ENCODE results near the gene PRSS33.

Gene PRSS33

GRCh38 chr16:2761886-2762583 lies 25.3 kb downstream of the PRSS33 start:
- no peak for DNase-seq (ENCODE audit: low read depth)

- no peak for DNase-seq (ENCODE audit: low read depth)
Observed at GRCh38 chr16:2761472-2761871, 25.9 kb downstream of the PRSS33 start.

- no peak for DNase-seq (ENCODE audit: low read depth)
Observed at GRCh38 chr16:2757344-2757743, 30.0 kb downstream of the PRSS33 start.

- DNase-seq (ENCODE audit: low read depth), result no peak
Observed at GRCh38 chr16:2756288-2757015, 30.9 kb downstream of the PRSS33 start.

GRCh38 chr16:2755158-2755557 lies 32.2 kb downstream of the PRSS33 start:
- no peak for DNase-seq (ENCODE audit: low read depth)

- DNase-seq (ENCODE audit: low read depth), result peak; percentile 29
Observed at GRCh38 chr16:2753733-2754020, 33.7 kb downstream of the PRSS33 start.

- peak; percentile 83 for DNase-seq (ENCODE audit: low read depth)
Observed at GRCh38 chr16:2752850-2753732, 34.3 kb downstream of the PRSS33 start.

GRCh38 chr16:2752035-2752849 lies 35.1 kb downstream of the PRSS33 start, which contains the start of gene SRRM2:
TSS of gene SRRM2 (plus strand) at chr16:2752638. CDS start at chr16:2756365, 3,727 bp downstream.
- peak; percentile 95 for DNase-seq (ENCODE audit: low read depth)

- no peak for DNase-seq (ENCODE audit: low read depth)
Observed at GRCh38 chr16:2751577-2752034, 35.8 kb downstream of the PRSS33 start.

GRCh38 chr16:2749936-2750335 lies 37.4 kb downstream of the PRSS33 start:
- DNase-seq (ENCODE audit: low read depth), result no peak

GRCh38 chr16:2749476-2749875 lies 37.9 kb downstream of the PRSS33 start:
- no peak for DNase-seq (ENCODE audit: low read depth)

GRCh38 chr16:2748757-2749455 lies 38.5 kb downstream of the PRSS33 start:
- DNase-seq (ENCODE audit: low read depth), result no peak

GRCh38 chr16:2745961-2746360 lies 41.4 kb downstream of the PRSS33 start:
- DNase-seq (ENCODE audit: low read depth), result no peak

- DNase-seq (ENCODE audit: low read depth), result no peak
Observed at GRCh38 chr16:2745116-2745890, 42.1 kb downstream of the PRSS33 start.

GRCh38 chr16:2744711-2745110 lies 42.6 kb downstream of the PRSS33 start:
- no peak for DNase-seq (ENCODE audit: low read depth)

- no peak for DNase-seq (ENCODE audit: low read depth)
Observed at GRCh38 chr16:2743007-2743810, 44.2 kb downstream of the PRSS33 start.

- no peak for DNase-seq (ENCODE audit: low read depth)
Observed at GRCh38 chr16:2742323-2743006, 44.9 kb downstream of the PRSS33 start.

- DNase-seq (ENCODE audit: low read depth), result no peak
Observed at GRCh38 chr16:2741168-2741567, 46.2 kb downstream of the PRSS33 start.

- DNase-seq (ENCODE audit: low read depth), result no peak
Observed at GRCh38 chr16:2740476-2740875, 46.9 kb downstream of the PRSS33 start.
